HPDE6-E6E7 (cell line): ENCODE data around the gene RGS7BP.

ENCODE experiments used
- DNase-seq: peaks from one replicate; pipeline ENCODE4 v3.0.0; 2011; ENCODE audit warnings: missing footprints; ENCODE audit errors: extremely low spot score

The RGS7BP gene

DNA sequence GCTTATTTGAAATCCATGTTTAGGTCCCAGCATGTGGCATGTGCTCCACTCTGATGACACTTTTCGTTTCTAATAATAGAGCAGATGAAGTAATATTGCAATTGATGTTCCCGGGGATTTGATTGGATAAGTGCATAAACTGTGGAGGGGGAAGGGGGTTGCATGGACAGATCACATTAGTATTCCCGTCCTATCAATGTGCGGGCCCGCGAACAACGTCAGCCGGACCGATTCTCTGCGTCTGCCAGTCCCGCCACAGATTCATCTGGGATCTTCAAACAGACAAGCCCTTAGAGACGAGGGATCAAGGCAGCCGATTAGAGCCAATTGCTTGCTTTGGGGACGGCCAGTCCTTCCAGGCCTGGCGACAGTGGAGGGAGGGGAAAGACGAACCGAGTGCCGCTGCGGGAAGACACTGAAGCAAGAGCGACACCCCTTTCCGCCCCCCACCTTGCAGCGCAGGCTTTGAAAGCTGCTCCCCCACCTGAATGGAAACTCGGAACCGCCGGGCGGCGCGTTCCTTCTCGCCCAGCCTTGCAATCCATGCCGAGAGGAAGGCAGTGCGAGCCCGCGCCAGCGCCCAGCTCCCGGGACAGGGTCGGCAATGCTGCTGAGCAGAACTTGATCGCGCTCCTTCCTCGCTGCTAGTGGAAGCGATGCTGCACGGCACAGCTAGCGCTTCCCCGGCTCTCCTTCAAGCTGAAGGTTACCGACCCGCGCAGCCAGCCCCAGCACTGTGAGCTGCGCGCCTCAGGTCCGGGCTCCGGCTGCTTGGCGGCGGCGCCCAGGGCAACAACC is at the start of gene RGS7BP:
RGS7BP (plus strand) TSS at position 247 of the 798 bp plus-strand sequence. CDS start 610 bp downstream, outside the sequence.
- no peak for DNase-seq

GRCh38 chr5:64457846-64458245 is 48.0 kb upstream of the RGS7BP start:
- peak; percentile 28 for DNase-seq

DNA sequence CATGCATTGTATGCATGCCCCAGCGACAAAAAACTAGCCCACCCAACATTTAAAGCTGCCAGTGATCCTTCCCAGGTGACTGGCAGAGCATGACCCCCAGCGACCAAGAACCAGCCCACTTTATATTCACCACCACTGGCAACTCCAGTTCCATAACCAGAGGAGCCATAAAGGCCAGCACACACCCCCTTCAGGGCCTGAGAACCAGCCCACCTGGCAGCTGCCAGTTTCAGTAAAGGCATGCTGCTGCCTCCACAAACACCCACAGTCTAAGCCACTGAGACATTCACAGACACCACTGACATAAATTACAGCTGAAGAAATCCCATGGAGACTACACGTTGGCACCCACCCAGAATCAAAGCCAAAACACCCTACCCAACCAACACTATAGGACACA is 46.9 kb upstream of the RGS7BP start:
- DNase-seq: no peak

- no peak for DNase-seq
These were observed 43.4 kb upstream of the RGS7BP start for GRCh38 chr5:64462391-64462790.

DNA sequence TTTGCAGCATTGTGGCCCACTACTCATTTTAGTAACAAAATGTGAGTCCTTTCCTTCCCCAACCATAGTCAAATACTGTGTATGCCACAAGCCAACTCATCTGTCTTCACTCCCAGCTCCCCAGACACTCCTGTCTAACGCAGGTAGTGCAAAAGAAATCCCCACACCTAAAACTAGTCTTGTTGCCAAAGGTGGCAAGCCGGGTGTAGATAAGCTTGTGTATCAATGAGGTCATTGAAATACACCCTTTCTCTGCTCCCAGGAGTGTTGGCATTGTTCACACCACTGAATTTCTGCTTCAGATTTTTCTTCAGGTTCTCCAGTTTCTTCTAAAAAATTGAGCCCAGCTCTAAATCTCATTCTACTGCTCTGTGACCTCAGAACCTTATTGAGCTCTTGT is 19.7 kb upstream of the RGS7BP start:
- no peak for DNase-seq

GRCh38 chr5:64487283-64487682 is 18.5 kb upstream of the RGS7BP start:
- no peak for DNase-seq

GRCh38 chr5:64489857-64490256 is 16.0 kb upstream of the RGS7BP start:
- DNase-seq: no peak

DNA sequence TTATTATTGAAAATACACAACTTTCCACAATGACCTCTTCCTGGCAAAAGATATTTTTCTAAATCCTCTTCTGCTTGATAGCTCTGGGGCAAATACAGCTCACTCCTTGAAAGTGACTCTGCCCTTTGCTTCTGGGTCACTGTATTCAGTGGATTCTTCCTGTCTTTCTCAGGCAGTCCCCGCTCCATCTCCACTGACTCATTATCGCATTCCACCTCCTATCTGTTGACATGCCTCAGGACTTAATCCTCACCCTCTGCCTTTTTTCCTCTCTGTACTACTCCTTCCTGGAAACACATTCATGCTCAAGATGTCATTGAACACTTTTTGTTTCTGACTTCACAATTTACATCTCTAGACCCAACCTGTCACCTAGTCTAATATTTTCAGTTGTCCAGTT is 8.4 kb upstream of the RGS7BP start:
- DNase-seq: peak; percentile 64

- no peak for DNase-seq
These were observed 3.6 kb upstream of the RGS7BP start for GRCh38 chr5:64502196-64502595.

DNA sequence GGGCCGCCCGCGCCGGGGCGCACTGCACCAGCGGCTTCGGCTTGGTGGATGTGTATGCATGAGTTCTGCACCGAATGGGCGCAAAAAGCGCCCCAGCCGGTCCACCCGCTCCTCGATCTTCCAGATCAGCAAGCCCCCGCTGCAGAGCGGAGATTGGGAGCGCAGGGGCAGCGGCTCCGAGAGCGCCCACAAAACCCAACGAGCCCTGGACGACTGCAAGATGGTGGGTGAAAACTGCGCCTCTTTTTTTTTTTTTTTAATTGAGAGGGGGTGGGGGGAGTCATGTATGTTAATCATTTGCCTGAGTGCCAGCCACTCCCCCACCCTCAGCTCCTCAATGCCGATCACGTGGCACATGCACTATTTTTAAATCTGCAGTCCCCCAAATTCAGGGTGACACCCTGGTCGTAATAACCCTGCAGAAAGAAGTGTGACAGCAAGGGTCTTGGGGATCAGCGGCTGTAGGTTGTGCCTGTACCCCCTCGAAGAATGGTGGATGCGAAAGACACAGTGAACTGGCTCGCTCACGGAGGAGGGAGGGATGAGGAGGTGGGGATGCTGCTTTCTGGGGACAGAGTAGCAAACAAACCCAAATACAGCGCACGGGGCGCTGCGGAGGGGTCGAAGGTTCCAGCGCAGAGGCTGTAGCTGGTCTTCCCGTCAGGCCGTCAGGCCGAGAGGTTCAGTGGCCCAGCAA is 900 bp downstream of the RGS7BP start:
- no peak for DNase-seq

DNA sequence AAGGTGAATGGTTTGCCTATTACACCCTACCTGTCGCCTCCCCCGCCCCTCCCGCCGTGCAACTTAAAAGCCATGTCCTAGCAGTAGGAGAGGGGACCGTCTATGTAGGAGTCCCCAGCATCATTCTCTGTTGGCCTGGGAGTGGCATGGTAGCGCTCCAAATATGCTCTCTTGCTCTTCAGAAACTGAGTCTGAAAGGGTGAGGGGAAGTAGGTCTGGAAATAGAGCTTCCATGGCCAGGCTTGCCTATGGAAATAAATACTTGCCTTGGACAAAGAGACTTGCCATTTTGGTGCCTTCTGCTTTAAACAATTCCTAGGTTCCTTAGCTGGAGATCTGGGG is 1.4 kb downstream of the RGS7BP start:
- no peak for DNase-seq

- DNase-seq: no peak
These were observed 4.0 kb downstream of the RGS7BP start for GRCh38 chr5:64509828-64510227.

DNA sequence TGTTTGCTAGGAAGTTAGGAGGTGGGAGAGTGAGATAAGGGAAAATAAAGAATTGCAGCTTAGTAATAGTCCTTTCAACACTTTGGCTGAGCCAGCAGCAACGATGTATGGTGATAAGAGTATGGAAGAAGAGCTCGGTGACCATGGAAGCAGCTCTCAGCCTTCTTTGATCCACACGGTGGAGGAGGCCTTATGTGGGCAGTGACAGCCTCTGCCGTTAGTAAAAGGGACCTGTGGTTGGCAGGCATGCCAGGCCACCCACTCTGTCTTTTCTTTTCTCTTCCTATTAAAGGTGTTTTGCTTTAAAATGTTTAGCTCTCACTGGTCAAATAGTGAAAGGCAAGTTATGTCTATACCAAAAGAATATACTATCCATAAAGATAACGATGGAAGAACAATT is 7.7 kb downstream of the RGS7BP start:
- no peak for DNase-seq

GRCh38 chr5:64514612-64515011 is 8.8 kb downstream of the RGS7BP start:
- no peak for DNase-seq

- no peak for DNase-seq
These were observed 10.4 kb downstream of the RGS7BP start for GRCh38 chr5:64516216-64516615.

GRCh38 chr5:64518793-64519192 is 13.0 kb downstream of the RGS7BP start:
- DNase-seq: no peak

- no peak for DNase-seq
These were observed 13.4 kb downstream of the RGS7BP start for GRCh38 chr5:64519263-64519662.

DNA sequence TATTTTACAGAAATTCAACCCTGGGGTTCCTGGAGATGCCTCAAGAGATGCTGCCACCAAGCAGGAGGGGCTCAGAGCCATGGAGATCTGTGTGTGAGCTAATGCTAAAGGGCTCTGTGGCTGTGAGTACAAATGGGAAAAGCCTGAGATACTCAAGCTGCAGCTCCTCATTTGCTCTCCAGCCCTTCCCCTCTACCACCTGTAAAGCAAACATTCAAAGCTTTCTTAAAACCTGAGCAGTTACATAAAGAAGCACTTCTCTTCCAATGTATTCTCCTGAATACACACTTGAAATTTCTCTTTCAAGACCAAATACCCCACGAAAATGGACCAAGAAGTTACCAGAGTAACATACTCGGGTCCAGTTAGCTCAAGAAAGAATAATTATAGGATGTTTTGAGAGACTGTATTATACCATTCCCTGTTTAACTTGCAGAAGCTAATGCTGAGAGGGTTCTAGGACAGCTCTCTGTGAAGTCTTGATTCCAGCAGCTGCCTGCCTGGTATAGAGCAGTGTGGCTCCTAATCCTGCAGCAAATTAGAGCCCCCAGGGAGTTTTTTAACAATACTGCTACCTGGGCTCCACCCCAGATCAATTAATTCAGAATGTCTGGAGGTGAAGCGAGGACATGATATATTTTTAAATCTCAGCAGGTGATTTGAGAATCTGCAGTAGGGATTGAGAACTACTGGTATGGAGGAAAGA is 21.1 kb downstream of the RGS7BP start:
- DNase-seq: no peak

- DNase-seq: no peak
These were observed 24.3 kb downstream of the RGS7BP start for GRCh38 chr5:64530076-64530475.

DNA sequence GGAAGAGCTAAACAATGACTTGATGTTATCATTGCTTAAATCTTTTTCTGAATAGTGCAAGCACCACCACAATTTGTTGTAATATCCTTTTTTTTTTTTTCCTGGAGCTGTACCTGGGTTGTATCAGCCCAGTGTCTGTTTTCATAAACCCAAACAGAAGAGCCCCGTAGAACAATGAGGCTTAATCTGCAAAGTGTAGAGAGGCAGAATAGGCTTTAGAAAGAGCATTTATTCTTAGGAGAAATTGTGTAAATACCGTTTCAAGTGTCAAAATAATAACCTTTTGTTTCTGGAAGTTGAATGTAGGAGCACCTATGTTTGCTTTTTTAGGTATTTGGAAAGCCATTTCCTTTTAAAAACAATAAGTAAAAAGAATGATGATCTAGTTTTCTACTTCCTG is 26.4 kb downstream of the RGS7BP start:
- no peak for DNase-seq

DNA sequence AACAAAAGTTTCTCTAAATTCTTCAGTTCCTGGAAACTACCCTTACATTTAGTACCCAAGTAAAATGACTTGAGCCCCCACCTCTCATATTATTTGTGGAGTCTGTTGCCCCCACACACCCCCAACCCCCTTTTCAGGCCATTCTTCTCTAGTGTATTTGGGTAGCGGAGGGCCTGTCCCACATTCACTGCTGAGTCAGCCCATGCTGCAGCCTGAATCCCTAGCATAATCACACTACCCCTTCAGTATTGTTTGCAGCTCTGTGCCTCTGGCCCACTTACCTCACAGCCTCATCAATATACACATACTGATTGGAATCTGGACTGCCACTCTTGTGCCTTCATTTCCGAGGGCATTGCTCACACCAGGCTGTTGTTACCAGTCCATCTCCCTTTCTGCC is 26.8 kb downstream of the RGS7BP start:
- DNase-seq: no peak

DNA sequence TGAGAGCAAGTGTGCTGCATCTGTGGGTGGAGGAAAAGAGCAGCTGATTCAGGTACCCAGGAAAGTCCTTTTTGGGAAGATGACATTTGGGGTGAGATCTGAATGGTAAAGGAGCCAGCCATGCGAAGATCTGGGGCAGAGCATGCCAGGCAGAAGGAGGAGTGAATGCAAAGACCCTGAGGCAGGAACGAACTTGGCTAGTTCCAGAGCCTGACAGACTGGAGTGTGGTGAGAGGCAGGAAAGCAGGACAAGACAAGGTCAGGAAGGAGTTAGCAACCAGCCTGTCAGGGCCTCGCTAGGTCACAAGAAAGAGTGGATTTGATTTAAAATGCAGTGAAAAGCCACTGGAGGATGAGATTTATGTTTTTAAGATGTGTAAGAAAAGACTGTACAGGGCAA is 28.2 kb downstream of the RGS7BP start:
- DNase-seq: no peak

DNA sequence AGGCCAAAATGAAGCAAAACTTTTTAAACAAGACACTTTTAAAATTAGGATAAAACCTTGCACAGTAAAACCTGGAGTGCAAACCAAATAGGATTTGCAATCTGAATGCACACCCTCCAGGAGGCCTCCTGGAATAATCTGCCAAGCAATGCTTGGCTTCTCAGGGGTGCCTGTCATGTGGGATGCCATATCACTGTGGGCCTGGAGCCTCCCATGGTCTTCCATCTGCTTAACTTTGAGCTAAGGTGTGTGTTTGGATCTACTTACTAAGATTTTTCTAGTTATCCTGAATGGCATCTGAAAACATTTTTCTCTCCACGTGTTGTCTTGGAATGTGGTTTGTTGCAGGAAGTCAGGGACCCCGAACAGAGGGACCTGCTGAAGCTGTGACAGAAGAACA is 52.1 kb downstream of the RGS7BP start:
- DNase-seq: no peak
